Fibroblast of lung (primary cell): ENCODE data around the gene RGS8. TPM values are rescaled to one million over a fixed set of nuclear protein-coding genes. Genes with fewer than 3 reads are reported as not detected.

Experiments
- DNase-seq, 2 donors: peaks; one replicate each; pipeline versions ENCODE4 v3.0.0 to v3.0.0-alpha.2; 2010; ENCODE audit warnings: low read depth in 2 of 2
- H2AFZ ChIP-seq: 2 replicates; pipeline ENCODE4 v1.5.1; 2012; ENCODE audit warnings: low read length, control low read depth, inconsistent platforms
- H3K27ac ChIP-seq: 2 replicates; pipeline ENCODE4 v1.5.1; 2011; ENCODE audit warnings: low read length, control low read depth; ENCODE audit not compliant: insufficient read depth
- H3K27me3 ChIP-seq: 2 replicates; pipeline ENCODE4 v1.5.1; 2011; ENCODE audit warnings: mild to moderate bottlenecking, low read length; ENCODE audit not compliant: control insufficient read depth, insufficient read depth
- H3K36me3 ChIP-seq: 2 replicates; pipeline ENCODE4 v1.5.1; 2011; ENCODE audit warnings: low read length; ENCODE audit not compliant: control insufficient read depth, insufficient read depth
- H3K4me1 ChIP-seq: 2 replicates; pipeline ENCODE4 v1.5.1; 2011; ENCODE audit warnings: low read length; ENCODE audit not compliant: control insufficient read depth, insufficient read depth; ENCODE audit errors: extremely low read depth
- H3K4me2 ChIP-seq: 2 replicates; pipeline ENCODE4 v1.5.1; 2011; ENCODE audit warnings: low read length, control low read depth; ENCODE audit not compliant: insufficient read depth; ENCODE audit errors: extremely low read depth
- H3K4me3 ChIP-seq, 4 experiments: fragments of 200-600 bp in 1 of 4; sonication (generic) in 1 of 4; replicated peaks in 1 of 4; 2 replicates each; pipeline ENCODE4 v1.5.1; 2011 to 2016; ENCODE audit warnings: low read length in 4 of 4, low read depth in 3 of 4, mild to moderate bottlenecking in 3 of 4, control low read depth in 2 of 4, inconsistent platforms in 1 of 4, mixed read lengths in 1 of 4; ENCODE audit not compliant: insufficient read depth in 1 of 4; ENCODE audit errors: control extremely low read depth in 1 of 4
- H3K79me2 ChIP-seq: 2 replicates; pipeline ENCODE4 v1.5.1; 2012; ENCODE audit warnings: mild to moderate bottlenecking, low read length, inconsistent platforms; ENCODE audit not compliant: control insufficient read depth, insufficient read depth
- H3K9ac ChIP-seq: 2 replicates; pipeline ENCODE4 v1.5.1; 2011; ENCODE audit warnings: mild to moderate bottlenecking, low read length, control low read depth; ENCODE audit not compliant: insufficient read depth
- H3K9me3 ChIP-seq: 2 replicates; pipeline ENCODE4 v1.5.1; 2012; ENCODE audit warnings: low read depth, low read length; ENCODE audit not compliant: control insufficient read depth, insufficient read depth
- H4K20me1 ChIP-seq: 2 replicates; pipeline ENCODE4 v1.5.1; 2011; ENCODE audit warnings: low read length; ENCODE audit not compliant: control insufficient read depth, insufficient read depth; ENCODE audit errors: extremely low read depth
- EZH2 ChIP-seq: IDR thresholded peaks from 2 replicates; pipeline ENCODE4 v1.5.1; 2012; ENCODE audit warnings: low read length, control low read depth, mild to moderate bottlenecking; ENCODE audit errors: missing control alignments
- polyA plus RNA-seq, 2 donors: library from polyadenylated mRNA; depleted of rRNA in 1 of 2; stranded (reverse) in 1 of 2; unstranded in 1 of 2; fragments of >200 nt; gene quantifications; 2 replicates each; pipeline ENCODE4 v1.2.1, GENCODE V29; 2011 to 2012; ENCODE audit warnings: missing spikeins in 1 of 2
- total RNA-seq: library from RNA; depleted of rRNA; stranded (reverse); fragments of >200 nt; gene quantifications from 2 replicates; pipeline ENCODE4 v1.2.1, GENCODE V29; 2014
- TF ChIP-seq, protein P1 (sequence below), 2 donors: IDR thresholded peaks in 1 of 2; conservative IDR thresholded peaks in 1 of 2; 1 replicate in 1 of 2; 2 replicates in 1 of 2; pipeline ENCODE4 v1.5.1; 2011 to 2012; ENCODE audit warnings: low read length in 2 of 2, control low read depth in 1 of 2, inconsistent platforms in 1 of 2, low read depth in 1 of 2, mild to moderate bottlenecking in 1 of 2

The RGS8 gene
- total and polyA plus RNA-seq, 2 donors (not counting 1 experiment from before 2014, with no cell fraction given) = not detected

- Histone ChIP-seq H3K9me3 (no peaks in the 10 kb centered on the region), H3K9ac (no peak overlapping the region), H3K4me3 (no peak overlapping the region), H3K36me3 (no peaks in the 10 kb centered on the region), H3K4me1 (no peaks in the 10 kb centered on the region), H3K4me2 (no peak overlapping the region), H3K27ac (no peak overlapping the region), H3K27me3 (no peaks in the 10 kb centered on the region), H2AFZ (no peak overlapping the region), H3K79me2 (no peaks in the 10 kb centered on the region), H4K20me1 (no peaks in the 10 kb centered on the region)
- DNase-seq = peak; percentile 27 to 36
- TF ChIP-seq, protein P1, sequence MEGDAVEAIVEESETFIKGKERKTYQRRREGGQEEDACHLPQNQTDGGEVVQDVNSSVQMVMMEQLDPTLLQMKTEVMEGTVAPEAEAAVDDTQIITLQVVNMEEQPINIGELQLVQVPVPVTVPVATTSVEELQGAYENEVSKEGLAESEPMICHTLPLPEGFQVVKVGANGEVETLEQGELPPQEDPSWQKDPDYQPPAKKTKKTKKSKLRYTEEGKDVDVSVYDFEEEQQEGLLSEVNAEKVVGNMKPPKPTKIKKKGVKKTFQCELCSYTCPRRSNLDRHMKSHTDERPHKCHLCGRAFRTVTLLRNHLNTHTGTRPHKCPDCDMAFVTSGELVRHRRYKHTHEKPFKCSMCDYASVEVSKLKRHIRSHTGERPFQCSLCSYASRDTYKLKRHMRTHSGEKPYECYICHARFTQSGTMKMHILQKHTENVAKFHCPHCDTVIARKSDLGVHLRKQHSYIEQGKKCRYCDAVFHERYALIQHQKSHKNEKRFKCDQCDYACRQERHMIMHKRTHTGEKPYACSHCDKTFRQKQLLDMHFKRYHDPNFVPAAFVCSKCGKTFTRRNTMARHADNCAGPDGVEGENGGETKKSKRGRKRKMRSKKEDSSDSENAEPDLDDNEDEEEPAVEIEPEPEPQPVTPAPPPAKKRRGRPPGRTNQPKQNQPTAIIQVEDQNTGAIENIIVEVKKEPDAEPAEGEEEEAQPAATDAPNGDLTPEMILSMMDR (conservative IDR thresholded peaks at IDR 0.05 in 1 of 2, IDR thresholded peaks at IDR 0.05 in 1 of 2; ENCODE audit: low read depth in 1 of 2, low read length in 2 of 2) = no peak
- no peak for TF ChIP-seq EZH2
Measured at GRCh38 chr1:182725259-182726255, 41.2 kb upstream of the RGS8 start.

- H3K36me3 ChIP-seq = no peaks in the 10 kb centered on the region
- H3K9me3 ChIP-seq = no peaks in the 10 kb centered on the region
- no peak for TF ChIP-seq EZH2
- TF ChIP-seq, protein P1 (conservative IDR thresholded peaks at IDR 0.05 in 1 of 2, IDR thresholded peaks at IDR 0.05 in 1 of 2; ENCODE audit: low read depth in 1 of 2, low read length in 2 of 2) = no peak
- DNase-seq = no peak
- no peak overlapping the region for H3K4me3 ChIP-seq
- no peak overlapping the region for H3K4me2 ChIP-seq
- H3K4me1 ChIP-seq = no peaks in the 10 kb centered on the region
- no peak overlapping the region for H2AFZ ChIP-seq
- H3K9ac ChIP-seq = no peak overlapping the region
- no peaks in the 10 kb centered on the region for H3K79me2 ChIP-seq
- no peaks in the 10 kb centered on the region for H3K27me3 ChIP-seq
- no peaks in the 10 kb centered on the region for H4K20me1 ChIP-seq
- no peak overlapping the region for H3K27ac ChIP-seq
Measured at GRCh38 chr1:182724215-182724614, 39.8 kb upstream of the RGS8 start.

DNA sequence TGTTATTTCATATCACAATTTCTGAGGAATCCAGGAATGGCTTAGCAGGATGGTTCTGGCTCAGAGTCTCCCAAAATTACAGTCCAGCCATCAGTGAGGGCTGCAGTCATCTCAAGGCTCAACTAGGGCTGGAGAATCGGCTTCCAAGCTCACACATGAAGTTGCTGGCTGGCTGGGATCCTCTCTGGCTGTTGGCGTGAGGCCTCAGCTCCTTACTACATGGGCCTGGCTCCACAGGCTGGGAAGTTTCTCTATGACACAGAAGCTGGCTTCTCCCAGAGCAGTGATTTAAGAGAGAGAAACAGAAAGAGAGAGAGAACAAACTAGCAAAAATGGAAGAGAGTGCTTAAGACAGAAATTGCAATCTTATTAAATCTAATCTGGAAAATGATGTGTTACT lies 38.8 kb upstream of the RGS8 start:
- no peaks in the 10 kb centered on the region for H3K36me3 ChIP-seq
- H4K20me1 ChIP-seq = no peaks in the 10 kb centered on the region
- no peak overlapping the region for H3K9ac ChIP-seq
- H3K9me3 ChIP-seq = no peaks in the 10 kb centered on the region
- H3K4me2 ChIP-seq = no peak overlapping the region
- no peaks in the 10 kb centered on the region for H3K4me1 ChIP-seq
- no peak overlapping the region for H2AFZ ChIP-seq
- DNase-seq = no peak
- TF ChIP-seq, protein P1 (conservative IDR thresholded peaks at IDR 0.05 in 1 of 2, IDR thresholded peaks at IDR 0.05 in 1 of 2; ENCODE audit: low read depth in 1 of 2, low read length in 2 of 2) = no peak
- TF ChIP-seq EZH2 = no peak
- H3K27me3 ChIP-seq = no peaks in the 10 kb centered on the region
- no peaks in the 10 kb centered on the region for H3K79me2 ChIP-seq
- H3K27ac ChIP-seq = no peak overlapping the region
- H3K4me3 ChIP-seq = no peak overlapping the region
